HG02610 (cell line): Measurements from ENCODE around the gene GALNT14.

ENCODE experiments used
- ATAC-seq: cut with Tn5 transposase; IDR thresholded peaks from one replicate; pipeline ENCODE4 v1.9.1; 2021; ENCODE audit warnings: mild to moderate bottlenecking, moderate library complexity; ENCODE audit not compliant: unreplicated experiment

GALNT14 gene

GRCh38 chr2:31058096-31059035 lies 79.9 kb downstream of the GALNT14 start:
- ATAC-seq: no peak

GRCh38 chr2:31057691-31058090 lies 80.5 kb downstream of the GALNT14 start:
- ATAC-seq: no peak

- no peak for ATAC-seq
Measured at GRCh38 chr2:31055938-31056337, 82.3 kb downstream of the GALNT14 start.

- no peak for ATAC-seq
Measured at GRCh38 chr2:31054842-31055388, 83.3 kb downstream of the GALNT14 start.

GRCh38 chr2:31053929-31054782 lies 84.1 kb downstream of the GALNT14 start:
- no peak for ATAC-seq

GRCh38 chr2:31052284-31052683 lies 86.0 kb downstream of the GALNT14 start:
- no peak for ATAC-seq

GRCh38 chr2:31051258-31052140 lies 86.7 kb downstream of the GALNT14 start:
- ATAC-seq: no peak

- ATAC-seq: no peak
Measured at GRCh38 chr2:31049916-31050588, 88.2 kb downstream of the GALNT14 start.

GRCh38 chr2:31049264-31049663 lies 89.0 kb downstream of the GALNT14 start:
- ATAC-seq: no peak

- no peak for ATAC-seq
Measured at GRCh38 chr2:31047599-31047998, 90.6 kb downstream of the GALNT14 start.

GRCh38 chr2:31038385-31038784 lies 99.9 kb downstream of the GALNT14 start:
- no peak for ATAC-seq

- no peak for ATAC-seq
Measured at GRCh38 chr2:31037058-31037457, 101.2 kb downstream of the GALNT14 start.

GRCh38 chr2:31033032-31033431 lies 105.2 kb downstream of the GALNT14 start:
- no peak for ATAC-seq

GRCh38 chr2:31032475-31032874 lies 105.8 kb downstream of the GALNT14 start:
- no peak for ATAC-seq

- ATAC-seq: peak; percentile 92
Measured at GRCh38 chr2:31031132-31031706, 107.0 kb downstream of the GALNT14 start.

GRCh38 chr2:31028417-31028816 lies 109.8 kb downstream of the GALNT14 start:
- ATAC-seq: no peak

- no peak for ATAC-seq
Measured at GRCh38 chr2:31027549-31027948, 110.7 kb downstream of the GALNT14 start.

GRCh38 chr2:31023541-31023940 lies 114.7 kb downstream of the GALNT14 start:
- ATAC-seq: no peak

- no peak for ATAC-seq
Measured at GRCh38 chr2:31020713-31021112, 117.5 kb downstream of the GALNT14 start.

GRCh38 chr2:31018280-31018679 lies 120.0 kb downstream of the GALNT14 start:
- ATAC-seq: no peak
